Heart right ventricle (tissue), 16 donors: ENCODE measurements around the gene OPN4. TPM values are rescaled to one million over a fixed set of nuclear protein-coding genes. Genes with fewer than 3 reads are reported as not detected.

Source experiments
- ATAC-seq, 8 donors: fragments of 200-7000 bp; cut with Tn5 transposase; one replicate each; pipeline ENCODE4 v1.9.1; 2020; ENCODE audit warnings: mild to moderate bottlenecking in 8 of 8, moderate library complexity in 8 of 8, moderate number of reproducible peaks in 1 of 8
- DNase-seq, 2 donors: peaks; one replicate each; pipeline ENCODE4 v3.0.0-alpha.2; 2020
- H3K27ac ChIP-seq, 10 donors: fragments of 200-600 bp; sonication (generic) in 2 of 10; one replicate each; pipeline versions ENCODE4 v1.5.0 to v1.8.0; 2020 to 2022; ENCODE audit warnings: mild to moderate bottlenecking in 3 of 10
- H3K27me3 ChIP-seq, 7 donors: fragments of 200-600 bp; one replicate each; pipeline ENCODE4 v1.8.0; 2021 to 2022; ENCODE audit warnings: mild to moderate bottlenecking in 2 of 7
- H3K36me3 ChIP-seq, 9 donors: fragments of 200-600 bp; sonication (generic) in 1 of 9; one replicate each; pipeline versions ENCODE4 v1.5.0 to v1.8.0; 2020 to 2022; ENCODE audit warnings: mild to moderate bottlenecking in 2 of 9
- H3K4me1 ChIP-seq, 9 donors: fragments of 200-600 bp; sonication (generic) in 1 of 9; one replicate each; pipeline versions ENCODE4 v1.5.0 to v1.8.0; 2020 to 2022; ENCODE audit warnings: mild to moderate bottlenecking in 4 of 9
- H3K4me3 ChIP-seq, 10 donors: fragments of 200-600 bp; sonication (generic) in 2 of 10; one replicate each; pipeline versions ENCODE4 v1.5.0 to v1.8.0; 2020 to 2022; ENCODE audit warnings: mild to moderate bottlenecking in 7 of 10, moderate library complexity in 2 of 10
- H3K9me3 ChIP-seq, 11 donors: fragments of 200-600 bp in 10 of 11; sonication (generic) in 2 of 11; one replicate each; pipeline versions ENCODE4 v1.5.0 to v1.8.0; 2013 to 2022; ENCODE audit warnings: mild to moderate bottlenecking in 2 of 11, control low read depth in 1 of 11, moderate library complexity in 1 of 11
- CTCF ChIP-seq, 9 donors: fragments of 200-600 bp; sonication (generic) in 2 of 9; IDR thresholded peaks; one replicate each; pipeline versions ENCODE4 v1.5.0 to v1.8.0; 2021 to 2022; ENCODE audit warnings: antibody characterized with exemption in 9 of 9, mild to moderate bottlenecking in 5 of 9, moderate library complexity in 1 of 9
- WGBS, 2 donors: extraction: QIAGEN DNeasy Blood & Tissue Kit; methylation state at CpG; one replicate each; pipeline ENCODE4 v1.1.7; 2013; ENCODE audit warnings: inconsistent platforms in 1 of 2; 5-methylcytosine and 5-hydroxymethylcytosine counted together
- intact Hi-C, 10 donors: fragments of 100-400 bp; cut with DNase I; formaldehyde crosslinking; loops; one replicate each; pipeline versions ENCODE4 v1.11.1 to v1.14.2; 2022
- polyA plus RNA-seq, 2 donors: library from polyadenylated mRNA; stranded (reverse); fragments of 200-250 nt; gene quantifications; one replicate each; pipeline ENCODE4 v1.2.3, GENCODE V29; 2013
- total RNA-seq, 10 donors: library from RNA; stranded (reverse); fragmentation: NEBNext Ultra II Directional in 3 of 10; extraction: Animal tissue kit (Norgen Biotek cat#: 25700) in 3 of 10; gene quantifications; one replicate each; pipeline versions ENCODE4 v1.2.1 to v1.2.4, GENCODE V29; 2021 to 2023
- donor health status: Arrhythmogenic right ventricular cardiomyopathy.
- donor health status: ischemic (EF 13 %, LVEDD 7.1; RV severe dilation, severe dysfunction).
- donor health status: healthy with polysubstance abuse.
- donor health status: DM: no; HTN: yes; CAD: no.
- donor health status: DM: no; HTN: no; CAD: no.
- donor health status: ischemic (EF 25% LVEDD 6.9; RV normal size, moderate dysfunction).
- donor health status: ischemic (EF 25% LVEDD 5.7; RV mildly dilated, moderate dysfunction).
- donor health status: healthy.
- donor health status: DM: yes; HTN: yes; CAD: no.
- donor health status: Ischemic cardiomyopathy.
- donor health status: ischemic (EF 35%, LVEDD 5.7; RV mildly dilated, moderate dysfunction).
- donor health status: nonischemic (EF 11% LVEDD 7.7; RV severe dilation, severe dysfunction).
- donor health status: DM: yes; HTN: yes; CAD: no.
- donor health status: PGD.
- donor health status: ischemic (EF 29% LVEDD 5.4; RV normal size, mild dysfunction).
- donor health status: nonischemic (EF 23%, LVEDD 6.1; RV moderate dilation, normal function).

Gene OPN4
- total and polyA plus RNA-seq, 12 donors: 0.10 to 0.29 (median 0.26) TPM; not detected in 5

DNA sequence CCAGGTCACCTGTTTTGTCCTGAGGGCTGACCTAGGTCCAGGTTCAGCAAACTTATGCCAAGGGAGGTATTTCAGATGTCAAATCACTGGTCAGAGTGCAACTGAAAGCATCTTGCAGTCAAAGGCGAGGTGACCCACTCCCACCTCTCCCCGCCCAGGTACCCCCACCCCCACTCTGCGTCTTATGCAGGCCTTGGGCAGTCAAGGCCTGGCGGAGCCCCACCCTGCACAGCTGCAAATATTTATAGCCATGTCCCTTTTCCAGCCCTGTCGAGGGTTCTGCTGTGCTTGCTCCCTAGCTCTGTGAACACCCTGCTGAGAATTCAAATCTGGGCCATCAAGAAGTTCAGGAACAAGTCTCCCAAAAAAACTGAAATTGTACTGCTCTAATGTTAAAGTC, 61.5 kb downstream of the OPN4 start:
- no peak overlapping the region for H3K27ac ChIP-seq

More for the DNA sequence above, 61.5 kb downstream of the OPN4 start:
- intact Hi-C loops: loop anchor here in 3 of 10 donors (10.0 kb wide), 1 partner anchor 179 kb away; no protein-coding TSS in a partner anchor
- WGBS, 2 donors: 64 to 69% methylated on average over 5 of the region's 5 CpGs
- peaks cover 3 to 55% (median 12%) of the 10 kb centered on the region in 9 donors for H3K4me1 ChIP-seq
- ATAC-seq: peak in 4 of 8 donors; percentile 7 to 25 (median 10)
- peaks cover 0 to 14% (median 5%) of the 10 kb centered on the region in 7 donors for H3K27me3 ChIP-seq
- H3K4me3 ChIP-seq: no peak overlapping the region
- no peak for DNase-seq
- no peaks in the 10 kb centered on the region for H3K9me3 ChIP-seq
- TF ChIP-seq CTCF (IDR thresholded peaks at IDR 0.05): no peak
- H3K36me3 ChIP-seq: peaks cover 0 to 40% (median 0%) of the 10 kb centered on the region in 9 donors

Other genes with a start within 250 kb of the OPN4 start
- gene WAPL, start 132.8 kb upstream of the OPN4 start, total RNA-seq: 10 to 100 TPM; 18.5 to 29.5 (median 25.1) TPM
- gene WAPL, start 132.8 kb upstream of the OPN4 start, polyA plus RNA-seq: 10 to 100 TPM; 10.0 to 10.8 TPM
- 1,000 to 10,000 TPM; 1,248 to 1,738 (median 1,513) TPM for gene LDB3, start 14.0 kb downstream of the OPN4 start, total RNA-seq
- gene LDB3, start 14.0 kb downstream of the OPN4 start, polyA plus RNA-seq: 1,000 to 10,000 TPM in 1 of 2 donors, 100 to 1,000 TPM in 1; 162 to 1,622 TPM
- gene BMPR1A, start 102.1 kb downstream of the OPN4 start, total RNA-seq: 10 to 100 TPM; 34.4 to 69.0 (median 47.7) TPM
- 10 to 100 TPM in 1 of 2 donors, 1 to 10 TPM in 1; 6.7 to 10.3 TPM for gene BMPR1A, start 102.1 kb downstream of the OPN4 start, polyA plus RNA-seq